Activated naive CD4-positive, alpha-beta T cell treated with anti-CD3 and anti-CD28 coated beads, Interleukin-2, amount 10 ng/mL, durations not matched to agents 7 days and 5 days (primary cell): Measurements from ENCODE around the gene EPB42.

ENCODE experiments used
- CTCF ChIA-PET: fragments of 350-600 bp; sonication (Branson Sonifier 250); formaldehyde crosslinking; loops from one replicate; lab custom pipeline; 2021; ENCODE audit warnings: antibody characterized with exemption; lab: Charles Lee
- DNase-seq: peaks from one replicate; pipeline ENCODE4 v3.0.0-alpha.2; 2020
- H3K27ac Mint-ChIP-seq: one replicate; pipeline ENCODE4 v1.8.0; 2021; ENCODE audit warnings: mild to moderate bottlenecking, moderate library complexity, mixed read lengths
- H3K27me3 Mint-ChIP-seq: one replicate; pipeline ENCODE4 v1.8.0; 2021; ENCODE audit warnings: mild to moderate bottlenecking, mixed read lengths
- H3K36me3 Mint-ChIP-seq: one replicate; pipeline ENCODE4 v1.8.0; 2021; ENCODE audit warnings: mixed read lengths
- H3K4me1 Mint-ChIP-seq: one replicate; pipeline ENCODE4 v1.8.0; 2021; ENCODE audit warnings: mixed read lengths
- H3K4me3 Mint-ChIP-seq: one replicate; pipeline ENCODE4 v1.8.0; 2021; ENCODE audit warnings: mild to moderate bottlenecking, moderate library complexity, mixed read lengths
- H3K9me3 Mint-ChIP-seq: one replicate; pipeline ENCODE4 v1.8.0; 2021; ENCODE audit warnings: mixed read lengths

Gene EPB42

DNA sequence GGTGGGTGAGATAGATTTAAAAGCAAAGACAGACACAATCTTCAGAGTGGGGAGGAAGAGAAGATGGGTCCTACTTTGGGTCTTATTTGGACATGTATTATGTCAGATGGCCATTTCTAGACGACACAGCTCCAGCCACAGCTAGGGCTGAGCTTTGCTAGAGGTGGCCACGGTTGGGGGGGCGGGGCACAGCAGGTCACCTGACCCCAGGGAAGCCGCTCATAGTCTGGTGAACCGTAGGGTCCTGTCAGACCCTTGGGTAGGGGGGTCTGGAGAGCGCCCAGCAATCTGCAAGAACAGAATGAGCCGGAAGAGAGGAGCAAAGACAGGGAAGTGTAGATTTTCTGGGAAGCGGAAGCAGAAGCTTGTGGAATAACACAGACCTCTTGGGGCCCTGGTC, 6.6 kb downstream of the EPB42 start:
- Mint-ChIP-seq H3K27me3 (peaks cover 54% of the 10 kb centered on the region), H3K36me3 (no peaks in the 10 kb centered on the region)
- DNase-seq = no peak

DNA sequence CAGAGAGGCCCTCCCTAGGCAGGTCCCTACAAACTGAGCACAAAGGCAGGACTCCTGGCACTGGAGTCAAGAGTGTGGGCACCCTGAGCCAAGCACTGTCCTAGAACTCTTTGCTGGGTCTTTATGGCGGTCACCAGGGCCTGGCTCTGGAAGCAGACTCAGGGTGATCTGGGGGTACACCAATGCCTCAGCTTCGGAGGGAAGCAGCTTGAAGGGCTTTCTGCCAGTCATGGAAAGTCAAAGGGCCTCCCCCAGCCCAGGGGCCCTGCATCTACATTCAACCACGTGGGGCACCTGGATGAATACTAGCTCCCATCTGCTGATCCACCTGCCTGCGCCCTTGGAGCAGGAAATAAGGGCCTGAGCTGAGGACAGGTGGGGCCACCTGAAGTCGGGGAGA, 7.4 kb downstream of the EPB42 start:
- peaks cover 2% of the 10 kb centered on the region for H3K9me3 Mint-ChIP-seq
- H3K27me3 Mint-ChIP-seq = peaks cover 55% of the 10 kb centered on the region
- H3K4me1 Mint-ChIP-seq = no peaks in the 10 kb centered on the region
- H3K27ac Mint-ChIP-seq = no peak overlapping the region
- no peak overlapping the region for H3K4me3 Mint-ChIP-seq
- no peaks in the 10 kb centered on the region for H3K36me3 Mint-ChIP-seq
- no peak for DNase-seq
- CTCF ChIA-PET = interaction anchor here (1.4 to 4.5 kb wide), 3 partner anchors 9 to 105 kb away, joined by 3 to 23 read pairs (median 13); no protein-coding TSS in a partner anchor

More for the DNA sequence above, 6.6 kb downstream of the EPB42 start:
- H3K27ac Mint-ChIP-seq = no peak overlapping the region
- H3K4me1 Mint-ChIP-seq = no peaks in the 10 kb centered on the region
- H3K9me3 Mint-ChIP-seq = peaks cover 2% of the 10 kb centered on the region
- CTCF ChIA-PET = interaction anchor here (0.6 to 4.5 kb wide), 3 partner anchors 10 to 141 kb away, joined by 4 to 23 read pairs (median 13); no protein-coding TSS in a partner anchor
- no peak overlapping the region for H3K4me3 Mint-ChIP-seq

DNA sequence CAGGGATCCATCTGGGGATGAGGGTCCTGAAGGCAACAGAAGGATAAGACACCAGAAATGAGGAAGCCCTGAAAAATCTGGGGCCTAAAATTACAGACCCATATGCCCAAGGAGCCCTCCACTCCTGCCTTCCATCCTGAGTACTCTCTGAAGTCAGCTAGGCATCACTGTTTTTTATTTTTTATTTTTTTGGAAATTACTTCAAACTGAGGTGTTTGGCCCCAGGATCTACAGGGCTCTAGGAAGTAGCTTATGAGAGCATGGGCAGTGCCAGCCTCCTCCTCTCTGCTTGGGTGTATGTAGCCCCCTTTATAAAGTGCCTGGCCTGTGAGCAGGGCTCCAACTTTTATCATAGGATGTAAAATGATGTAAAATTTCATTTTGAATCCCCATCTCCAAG, 7.9 kb downstream of the EPB42 start:
- Mint-ChIP-seq H3K4me1 (no peaks in the 10 kb centered on the region), H3K27me3 (peaks cover 55% of the 10 kb centered on the region), H3K4me3 (no peak overlapping the region), H3K27ac (no peak overlapping the region), H3K9me3 (peaks cover 2% of the 10 kb centered on the region), H3K36me3 (no peaks in the 10 kb centered on the region)
- DNase-seq = no peak
- CTCF ChIA-PET = interaction anchor here (1.4 to 3.3 kb wide), 3 partner anchors 9 to 105 kb away, joined by 3 to 13 read pairs (median 10); no protein-coding TSS in a partner anchor

DNA sequence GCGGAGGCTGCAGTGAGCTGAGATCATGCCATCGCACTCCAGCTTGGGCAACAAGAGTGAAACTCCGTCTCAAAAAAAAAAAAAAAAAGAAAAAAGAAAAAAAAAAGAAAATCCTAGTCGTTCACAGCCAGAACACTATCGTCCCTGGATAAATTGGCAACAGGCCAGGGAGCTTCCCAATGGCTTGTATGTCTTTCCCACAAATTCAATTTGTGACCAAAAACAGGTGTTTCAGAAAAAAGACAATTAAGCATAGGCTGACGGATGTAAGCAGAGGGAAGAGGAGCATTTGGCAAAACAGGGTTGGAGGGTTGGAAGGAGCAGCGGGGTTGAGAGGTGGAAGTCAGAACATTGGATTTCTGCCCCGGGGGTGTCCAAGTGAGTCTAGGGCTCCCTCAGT, 8.5 kb downstream of the EPB42 start:
- Mint-ChIP-seq H3K4me3 (no peak overlapping the region), H3K27me3 (peaks cover 56% of the 10 kb centered on the region), H3K4me1 (no peaks in the 10 kb centered on the region), H3K9me3 (peaks cover 2% of the 10 kb centered on the region), H3K36me3 (no peaks in the 10 kb centered on the region), H3K27ac (no peak overlapping the region)
- no peak for DNase-seq
- CTCF ChIA-PET = interaction anchor here (0.8 to 3.3 kb wide), 4 partner anchors 8 to 106 kb away, joined by 3 to 13 read pairs (median 6); no protein-coding TSS in a partner anchor

DNA sequence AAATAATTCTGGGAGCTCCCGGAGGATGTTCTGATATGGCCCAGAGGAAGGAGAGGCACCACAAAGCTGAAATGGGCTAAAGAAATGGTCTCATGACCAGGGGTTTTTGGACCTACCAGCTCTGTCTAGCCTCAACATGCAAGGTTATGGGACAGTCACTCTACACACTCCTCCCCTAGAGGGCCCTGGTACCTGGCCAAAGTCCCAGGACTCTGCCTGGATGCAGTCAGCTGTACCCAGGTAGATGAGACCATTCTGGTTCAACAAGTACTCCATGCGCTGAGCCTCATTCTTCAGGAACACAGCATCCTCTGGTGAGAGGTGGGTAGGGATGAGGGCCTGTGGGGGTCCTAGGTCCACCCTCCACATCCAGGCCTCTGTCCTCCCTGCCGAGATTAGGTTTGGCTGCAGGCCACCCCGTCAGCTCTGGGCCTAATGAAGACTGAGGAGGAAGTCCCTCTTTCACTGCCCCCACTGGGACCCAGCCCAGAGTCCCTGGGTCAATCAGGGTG, 9.5 kb downstream of the EPB42 start:
- no peak for DNase-seq
- no peak overlapping the region for H3K4me3 Mint-ChIP-seq
- no peaks in the 10 kb centered on the region for H3K4me1 Mint-ChIP-seq
- H3K9me3 Mint-ChIP-seq = no peaks in the 10 kb centered on the region
- CTCF ChIA-PET = interaction anchor here (0.7 to 2.1 kb wide), 3 partner anchors 14 to 74 kb away, joined by 3 to 10 read pairs (median 7); no protein-coding TSS in a partner anchor
- peaks cover 54% of the 10 kb centered on the region for H3K27me3 Mint-ChIP-seq
- no peak overlapping the region for H3K27ac Mint-ChIP-seq
- H3K36me3 Mint-ChIP-seq = no peaks in the 10 kb centered on the region

DNA sequence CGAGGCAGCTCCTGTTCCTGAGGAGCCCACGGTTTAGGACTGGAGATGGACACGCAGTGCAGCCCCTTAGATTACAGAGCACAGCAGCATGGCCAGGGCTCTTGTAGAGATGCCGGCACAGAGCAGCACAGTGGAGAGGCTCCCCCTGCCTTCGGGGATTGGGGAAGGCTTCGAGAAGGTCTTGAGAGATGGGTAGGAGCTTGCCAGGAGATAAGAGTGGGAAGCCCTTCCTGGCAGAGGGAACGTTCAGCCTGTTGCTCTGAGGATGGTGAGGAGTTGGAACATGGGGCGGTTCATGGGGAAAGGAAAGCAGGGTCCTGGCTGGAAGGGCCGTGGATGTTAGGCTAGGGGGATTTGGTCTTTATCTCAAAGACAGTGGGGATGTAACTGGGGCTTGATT, 10.0 kb downstream of the EPB42 start:
- H3K36me3 Mint-ChIP-seq = no peaks in the 10 kb centered on the region
- H3K27me3 Mint-ChIP-seq = peaks cover 59% of the 10 kb centered on the region
- CTCF ChIA-PET = interaction anchor here (0.7 to 2.1 kb wide), 3 partner anchors 15 to 75 kb away, joined by 3 to 10 read pairs (median 7); no protein-coding TSS in a partner anchor
- H3K27ac Mint-ChIP-seq = no peak overlapping the region
- H3K4me1 Mint-ChIP-seq = no peaks in the 10 kb centered on the region
- DNase-seq = no peak
- no peak overlapping the region for H3K4me3 Mint-ChIP-seq
- H3K9me3 Mint-ChIP-seq = no peaks in the 10 kb centered on the region

DNA sequence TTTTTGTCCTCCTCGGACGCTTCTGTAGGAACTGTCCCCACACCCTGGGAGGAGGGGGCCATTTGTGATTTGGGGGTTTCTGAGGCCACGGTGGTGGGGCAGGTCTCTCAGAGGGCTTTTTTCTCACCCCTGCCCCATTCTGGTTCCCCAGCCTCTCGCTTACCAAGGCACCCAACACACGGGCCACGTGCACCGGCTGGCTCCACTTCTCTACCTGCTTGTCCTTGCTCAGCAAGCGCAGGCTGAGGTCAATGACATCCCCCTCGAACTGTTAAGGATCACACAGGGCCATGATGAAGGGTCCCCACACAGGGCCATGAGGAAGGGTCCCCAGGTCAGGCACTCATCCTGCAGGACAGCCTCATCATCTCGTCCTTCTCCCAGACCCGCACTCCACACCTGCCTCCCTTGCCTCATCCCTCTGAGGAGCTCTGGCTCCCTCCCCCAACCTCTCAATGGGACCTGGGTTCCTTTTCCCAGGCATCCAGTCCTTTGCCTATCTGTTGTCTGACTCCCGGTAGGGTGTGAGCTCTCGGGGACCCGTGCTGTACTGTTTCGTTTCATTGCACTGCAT, 10.6 kb downstream of the EPB42 start:
- DNase-seq = no peak
- H3K36me3 Mint-ChIP-seq = no peaks in the 10 kb centered on the region
- no peak overlapping the region for H3K27ac Mint-ChIP-seq
- H3K4me1 Mint-ChIP-seq = no peaks in the 10 kb centered on the region
- H3K9me3 Mint-ChIP-seq = no peaks in the 10 kb centered on the region
- CTCF ChIA-PET = interaction anchor here (1.1 to 1.7 kb wide), 3 partner anchors 15 to 75 kb away, joined by 3 to 7 read pairs (median 5); no protein-coding TSS in a partner anchor
- peaks cover 61% of the 10 kb centered on the region for H3K27me3 Mint-ChIP-seq
- no peak overlapping the region for H3K4me3 Mint-ChIP-seq

DNA sequence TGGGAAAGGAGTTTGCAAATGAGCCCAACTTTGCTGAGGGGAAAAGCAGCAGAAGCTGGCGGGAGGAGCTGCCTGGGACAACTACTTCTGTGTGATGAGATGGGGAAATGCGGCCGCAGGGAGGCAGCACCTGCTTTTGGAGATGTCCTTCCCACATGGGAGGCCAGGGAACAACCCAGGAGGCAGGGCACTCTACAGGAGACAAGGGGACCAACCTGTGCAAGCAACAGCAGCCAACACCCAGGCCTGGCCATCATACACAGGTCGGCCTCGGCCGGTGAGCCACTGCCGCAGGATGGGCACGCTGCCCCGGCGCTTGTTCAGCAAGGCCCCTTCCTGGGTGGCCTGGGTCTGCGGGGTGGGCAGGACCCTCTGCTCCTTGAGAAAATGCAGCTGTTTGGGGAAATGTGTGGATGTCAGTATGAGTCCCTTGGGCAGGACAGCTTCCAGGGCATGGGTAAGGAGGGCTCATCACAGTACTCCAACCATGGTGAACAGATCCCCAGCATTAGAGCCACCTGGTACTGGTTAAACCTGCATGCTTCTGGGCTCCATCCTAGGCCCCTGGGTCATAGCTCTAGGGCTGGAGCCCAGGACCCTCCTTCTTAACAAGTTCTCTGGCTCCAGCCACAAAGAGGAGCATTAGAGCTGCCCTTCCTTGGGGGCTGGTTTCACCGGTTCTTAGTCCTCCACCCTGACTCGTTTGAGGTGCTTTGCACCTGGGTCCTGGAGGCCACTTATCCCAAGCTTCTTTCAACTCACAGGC, 11.6 kb downstream of the EPB42 start:
- CTCF ChIA-PET = interaction anchor here (1.2 to 1.7 kb wide), 4 partner anchors 9 to 76 kb away, joined by 3 to 5 read pairs (median 4); no protein-coding TSS in a partner anchor
- no peak for DNase-seq
- Mint-ChIP-seq H3K36me3 (no peaks in the 10 kb centered on the region), H3K4me1 (no peaks in the 10 kb centered on the region), H3K9me3 (no peaks in the 10 kb centered on the region), H3K27me3 (peaks cover 62% of the 10 kb centered on the region), H3K27ac (no peak overlapping the region), H3K4me3 (no peak overlapping the region)

DNA sequence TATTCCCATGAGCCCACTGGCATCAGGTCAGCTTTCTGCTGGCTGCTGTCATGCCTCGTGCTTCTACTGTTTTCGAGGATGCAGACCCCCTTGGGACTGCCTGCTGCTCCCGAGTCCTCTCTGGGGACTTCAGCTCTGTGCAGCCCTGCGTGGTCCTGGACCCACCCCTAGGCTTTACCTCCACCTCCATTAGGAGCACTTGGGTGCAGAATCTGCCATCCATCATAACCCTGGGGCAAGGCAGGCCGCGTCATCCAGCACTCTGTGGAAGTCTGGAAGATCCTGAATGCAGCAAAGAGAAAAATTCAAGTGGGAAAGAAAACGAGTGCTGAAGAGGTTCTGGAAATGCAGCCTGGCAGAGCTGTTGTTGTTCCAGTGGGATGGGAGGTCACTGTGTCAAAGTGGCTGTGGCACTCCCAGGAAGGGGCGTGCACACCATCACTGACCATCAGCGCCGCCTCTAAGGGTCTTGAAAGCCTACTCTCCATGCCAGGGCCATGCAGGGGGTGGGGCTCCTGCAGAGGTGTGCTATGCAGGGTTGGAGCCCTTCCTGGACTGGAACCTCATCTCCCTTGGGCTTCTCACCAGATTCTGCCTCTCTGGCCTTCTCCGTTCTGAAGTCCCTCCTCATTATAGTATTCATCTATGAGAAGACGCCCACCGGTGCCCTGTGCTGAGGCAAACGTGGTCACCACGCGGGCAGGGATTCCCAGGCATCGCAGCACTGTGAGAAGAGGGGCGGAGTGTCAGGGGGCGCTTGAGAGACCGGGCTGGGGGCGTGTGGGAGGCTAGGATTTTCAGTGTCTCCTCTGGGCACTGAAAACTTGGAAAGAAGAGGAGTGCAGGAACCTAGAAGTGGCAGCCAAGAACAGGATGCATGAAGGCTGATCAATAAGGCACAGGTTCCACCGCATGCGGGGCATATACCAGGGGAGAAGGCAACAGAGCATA, 12.5 kb downstream of the EPB42 start:
- no peaks in the 10 kb centered on the region for H3K36me3 Mint-ChIP-seq
- H3K4me3 Mint-ChIP-seq = no peak overlapping the region
- peaks cover 59% of the 10 kb centered on the region for H3K27me3 Mint-ChIP-seq
- CTCF ChIA-PET = interaction anchor here (1.4 to 1.7 kb wide), 3 partner anchors 10 to 59 kb away, joined by 4 to 5 read pairs (median 4); no protein-coding TSS in a partner anchor
- no peak overlapping the region for H3K27ac Mint-ChIP-seq
- no peaks in the 10 kb centered on the region for H3K4me1 Mint-ChIP-seq
- no peak for DNase-seq
- no peaks in the 10 kb centered on the region for H3K9me3 Mint-ChIP-seq

DNA sequence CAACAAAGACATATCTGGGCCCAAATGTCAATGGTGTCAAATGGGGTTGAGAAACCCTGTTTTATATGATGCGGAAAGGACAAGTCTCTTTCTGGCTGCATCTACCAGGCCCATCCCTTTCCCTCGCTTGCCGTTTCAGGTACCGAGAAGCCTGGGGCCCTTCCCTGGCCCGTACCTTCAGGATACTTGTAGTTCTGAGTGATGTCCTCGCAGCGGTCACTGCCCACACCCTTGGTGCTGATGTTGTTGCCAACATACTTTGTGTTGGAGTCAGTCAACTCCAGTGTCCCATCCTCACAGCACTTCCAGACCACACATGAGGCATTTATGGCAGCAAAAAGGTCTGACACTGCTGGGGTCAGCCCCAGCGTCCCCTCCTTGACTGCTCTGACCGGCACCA, 13.8 kb downstream of the EPB42 start:
- Mint-ChIP-seq H3K4me3 (no peak overlapping the region), H3K27ac (no peak overlapping the region), H3K9me3 (no peaks in the 10 kb centered on the region), H3K27me3 (peaks cover 53% of the 10 kb centered on the region), H3K4me1 (no peaks in the 10 kb centered on the region), H3K36me3 (no peaks in the 10 kb centered on the region)
- CTCF ChIA-PET = no interaction called here
- no peak for DNase-seq

DNA sequence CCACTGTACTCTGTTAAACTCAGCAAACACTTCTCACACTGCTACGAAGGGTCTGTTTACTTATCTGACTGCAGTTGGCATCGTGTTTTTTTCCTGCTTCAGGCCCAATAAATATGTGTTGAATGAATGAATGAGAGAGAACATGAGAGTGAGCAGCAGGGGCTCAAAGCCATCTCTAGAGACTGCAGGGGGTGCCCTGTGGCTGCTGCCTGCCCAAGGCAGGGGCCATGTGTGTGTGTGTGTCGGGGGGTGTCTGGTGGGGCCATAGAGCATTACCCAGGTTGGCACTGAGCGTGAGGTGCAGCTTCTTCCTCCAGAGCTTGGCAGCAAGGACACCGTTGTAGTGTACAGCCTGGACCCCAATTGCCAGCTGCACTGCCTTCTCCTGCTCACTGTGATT, 14.8 kb downstream of the EPB42 start:
- H3K27me3 Mint-ChIP-seq = peaks cover 54% of the 10 kb centered on the region
- H3K4me1 Mint-ChIP-seq = no peaks in the 10 kb centered on the region
- CTCF ChIA-PET = interaction anchor here (1.0 to 2.6 kb wide), 3 partner anchors 19 to 80 kb away, joined by 3 to 16 read pairs (median 4); no protein-coding TSS in a partner anchor
- H3K27ac Mint-ChIP-seq = no peak overlapping the region
- no peaks in the 10 kb centered on the region for H3K9me3 Mint-ChIP-seq
- DNase-seq = no peak
- H3K4me3 Mint-ChIP-seq = no peak overlapping the region
- H3K36me3 Mint-ChIP-seq = no peaks in the 10 kb centered on the region

DNA sequence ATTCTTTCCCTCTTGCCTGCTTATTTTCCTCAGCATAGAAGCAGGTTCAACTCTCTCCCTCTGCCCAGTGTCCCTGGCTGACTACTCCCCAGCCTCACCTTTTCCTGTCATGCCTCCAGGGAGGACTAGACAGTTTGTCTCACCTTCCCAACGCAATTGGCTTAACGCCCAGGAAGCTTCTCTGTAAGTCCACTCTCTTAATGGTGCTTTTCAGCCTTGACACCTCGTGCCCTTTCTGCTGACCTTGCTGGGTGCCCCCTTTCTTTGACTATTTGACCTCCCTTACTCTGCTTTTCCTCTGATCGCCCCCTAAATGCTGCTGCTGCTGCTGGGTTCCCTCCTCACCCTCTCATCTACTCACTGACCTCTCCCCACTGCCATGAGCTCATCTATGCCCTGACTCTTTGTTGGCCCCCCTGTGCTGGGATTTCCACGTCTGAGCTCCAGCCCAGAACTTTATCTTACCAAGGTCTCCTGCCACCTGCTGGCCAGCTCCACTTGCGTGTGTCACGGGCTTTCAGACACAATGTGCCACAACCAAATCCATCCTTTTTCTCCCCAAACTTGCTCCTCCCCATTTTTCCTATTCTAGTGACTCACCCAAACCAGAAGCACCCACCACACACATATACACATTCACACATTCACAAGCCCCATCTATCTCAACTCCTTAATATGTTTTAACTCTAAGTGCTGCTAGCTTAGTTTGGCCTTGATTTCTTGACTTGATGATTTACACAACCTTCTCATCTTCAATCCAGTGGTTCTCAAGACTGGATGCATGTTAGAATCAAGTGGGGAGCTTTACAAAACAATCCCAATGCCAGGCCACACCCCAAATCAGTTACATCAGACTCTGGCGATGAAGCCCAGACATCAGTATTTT, 16.6 kb downstream of the EPB42 start:
- Mint-ChIP-seq H3K27me3 (peaks cover 38% of the 10 kb centered on the region), H3K4me3 (no peak overlapping the region), H3K9me3 (no peaks in the 10 kb centered on the region), H3K27ac (no peak overlapping the region), H3K36me3 (no peaks in the 10 kb centered on the region), H3K4me1 (no peaks in the 10 kb centered on the region)
- CTCF ChIA-PET = interaction anchor here (0.5 to 3.5 kb wide), 25 partner anchors 9 to 500 kb away, joined by 3 to 56 read pairs (median 3); partner anchors contain the start of gene CCNDBP1
- peak; percentile 70 for DNase-seq
